ENCODE data around the gene NLRP3.
"Not testable (repeated sequence)": the region's sequence is repeated elsewhere in the genome, so short reads cannot be mapped to it uniquely, and the experiment has no call there.

NLRP3 gene

GRCh38 chr1:247440001-247440620 is 24.1 kb downstream of the NLRP3 start:
- no peak for DNase-seq

- no peak for DNase-seq
These were observed 25.6 kb downstream of the NLRP3 start for GRCh38 chr1:247441606-247442005.

GRCh38 chr1:247442164-247442563 is 26.2 kb downstream of the NLRP3 start:
- DNase-seq = no peak

GRCh38 chr1:247443641-247444040 is 27.7 kb downstream of the NLRP3 start:
- DNase-seq = no peak

- DNase-seq = no peak
These were observed 28.6 kb downstream of the NLRP3 start for GRCh38 chr1:247444571-247444970.

- no peak for DNase-seq
These were observed 29.8 kb downstream of the NLRP3 start for GRCh38 chr1:247445526-247446356.

- DNase-seq = no peak
These were observed 31.4 kb downstream of the NLRP3 start for GRCh38 chr1:247447162-247447909.

DNA sequence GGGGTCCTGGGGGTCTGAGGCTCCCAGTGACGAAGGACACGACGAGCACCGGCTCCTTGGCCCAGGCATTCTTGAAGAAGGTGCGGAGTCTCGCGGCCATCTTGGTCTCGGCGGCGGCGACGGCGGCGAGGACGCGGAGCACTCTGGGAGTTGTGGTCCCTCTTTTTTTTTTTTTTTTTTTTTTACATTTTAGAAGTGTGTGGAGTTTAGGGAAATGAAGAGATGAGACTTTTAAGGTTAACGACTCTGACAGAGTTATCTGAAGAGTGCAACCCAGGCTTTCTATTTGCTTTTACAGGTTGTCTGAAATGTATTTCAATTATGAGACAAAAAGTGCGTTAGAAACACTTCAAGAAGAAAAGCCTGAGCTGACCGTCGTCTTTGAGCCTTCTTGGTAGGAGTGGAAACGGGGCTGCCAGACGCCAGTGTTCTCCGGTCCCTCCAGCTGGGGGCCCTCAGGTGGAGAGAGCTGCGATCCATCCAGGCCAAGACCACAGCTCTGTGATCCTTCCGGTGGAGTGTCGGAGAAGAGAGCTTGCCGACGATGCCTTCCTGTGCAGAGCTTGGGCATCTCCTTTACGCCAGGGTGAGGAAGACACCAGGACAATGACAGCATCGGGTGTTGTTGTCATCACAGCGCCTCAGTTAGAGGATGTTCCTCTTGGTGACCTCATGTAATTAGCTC is 32.3 kb downstream of the NLRP3 start:
- DNase-seq = peak; percentile 22

DNA sequence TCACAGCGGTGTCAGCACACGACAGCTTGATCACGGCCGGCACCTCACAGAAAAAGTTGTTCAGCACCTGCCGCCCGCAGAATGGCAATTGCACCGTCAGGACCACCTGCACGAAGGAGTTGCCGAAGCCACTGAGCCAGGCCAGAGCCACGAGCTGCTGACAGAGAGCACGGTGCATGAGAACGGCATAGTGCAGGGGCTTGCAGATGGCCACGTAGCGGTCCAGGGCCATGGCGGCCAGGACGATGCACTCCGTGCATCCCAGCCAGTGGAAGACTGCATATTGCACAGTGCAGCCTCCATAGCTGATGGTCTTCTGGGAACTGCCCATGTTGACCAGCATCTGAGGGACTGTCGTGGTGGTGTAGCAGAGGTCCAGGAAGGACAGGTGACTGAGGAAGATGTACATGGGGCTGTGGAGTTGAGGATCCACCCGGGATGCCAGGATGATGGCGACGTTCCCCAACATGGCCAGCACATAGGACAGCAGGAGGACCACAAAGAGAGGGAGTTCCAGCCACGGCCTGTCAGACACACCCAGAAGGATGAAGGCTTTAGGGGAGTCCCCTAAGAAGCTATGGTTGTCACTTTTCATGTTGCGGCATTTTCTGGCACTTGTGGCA is 35.5 kb downstream of the NLRP3 start:
- DNase-seq = no peak

DNA sequence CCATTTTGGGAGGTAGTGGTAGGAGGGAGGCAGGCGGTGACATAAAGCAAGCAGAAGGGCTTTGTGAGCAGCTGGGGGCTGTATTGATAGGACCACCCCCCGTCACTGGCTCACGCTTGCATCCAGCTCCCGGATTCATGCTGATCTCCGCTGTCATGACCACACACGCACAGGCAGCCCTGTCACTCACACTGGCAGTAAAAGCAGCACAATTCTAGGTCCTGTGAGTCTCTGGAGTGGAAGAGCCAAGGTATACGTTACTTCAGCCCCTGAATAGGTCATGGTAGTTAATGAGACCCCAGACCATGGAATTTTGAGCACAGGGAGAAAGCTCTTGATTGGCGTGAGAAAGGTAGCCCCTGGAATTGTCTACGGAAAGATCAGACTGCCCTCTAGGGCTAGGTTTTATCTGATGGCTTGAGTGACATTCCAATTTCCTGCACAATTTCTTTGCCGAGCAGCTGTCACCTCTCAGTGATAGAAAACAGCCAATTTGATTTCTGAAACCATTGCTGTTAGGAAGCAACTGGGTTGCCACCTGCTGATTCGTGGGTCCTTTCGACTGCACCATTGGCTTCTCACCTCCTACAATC is 36.6 kb downstream of the NLRP3 start:
- DNase-seq = no peak

DNA sequence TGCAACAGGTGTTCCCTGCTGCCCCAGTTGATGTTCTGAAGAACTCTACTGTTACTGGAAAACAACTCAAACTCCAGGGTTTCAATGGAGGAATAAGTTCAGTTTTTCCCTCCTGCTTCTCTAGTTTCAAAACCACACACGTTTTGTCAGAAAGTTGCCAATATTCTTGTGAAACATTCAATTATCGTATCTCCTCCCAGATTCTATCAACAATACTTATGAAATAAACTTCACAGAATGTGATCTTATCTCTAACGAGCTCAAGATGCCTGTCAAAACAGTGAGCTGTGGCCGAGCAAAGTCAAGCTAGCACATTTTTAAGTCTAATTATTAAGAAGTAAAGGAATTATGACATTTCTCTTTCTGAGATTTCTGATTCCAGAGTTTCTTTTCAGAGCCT is 37.3 kb downstream of the NLRP3 start:
- no peak for DNase-seq

DNA sequence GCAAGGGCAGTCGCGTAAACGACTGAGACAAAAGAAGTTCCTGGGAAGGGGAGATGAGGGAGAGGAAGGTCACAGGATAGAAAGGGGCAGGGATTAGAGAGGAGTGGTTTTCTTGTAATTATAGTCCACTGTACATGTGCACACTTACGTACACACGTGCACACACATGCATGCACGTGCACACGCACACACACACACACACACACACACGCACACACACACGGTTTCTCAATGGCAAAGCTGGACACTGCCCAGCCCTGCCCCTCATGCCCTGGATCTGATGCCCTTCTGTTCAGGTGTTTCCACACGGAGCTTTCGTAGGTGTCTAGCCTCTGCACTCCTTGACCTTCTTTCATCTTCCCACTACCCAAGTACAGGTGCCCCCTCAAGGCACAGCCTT is 38.0 kb downstream of the NLRP3 start:
- DNase-seq = no peak

- no peak for DNase-seq
These were observed 40.0 kb downstream of the NLRP3 start for GRCh38 chr1:247456021-247456420.

GRCh38 chr1:247456914-247457639 is 41.1 kb downstream of the NLRP3 start:
- DNase-seq = no peak

- DNase-seq = no peak
These were observed 43.5 kb downstream of the NLRP3 start for GRCh38 chr1:247459507-247459906.

DNA sequence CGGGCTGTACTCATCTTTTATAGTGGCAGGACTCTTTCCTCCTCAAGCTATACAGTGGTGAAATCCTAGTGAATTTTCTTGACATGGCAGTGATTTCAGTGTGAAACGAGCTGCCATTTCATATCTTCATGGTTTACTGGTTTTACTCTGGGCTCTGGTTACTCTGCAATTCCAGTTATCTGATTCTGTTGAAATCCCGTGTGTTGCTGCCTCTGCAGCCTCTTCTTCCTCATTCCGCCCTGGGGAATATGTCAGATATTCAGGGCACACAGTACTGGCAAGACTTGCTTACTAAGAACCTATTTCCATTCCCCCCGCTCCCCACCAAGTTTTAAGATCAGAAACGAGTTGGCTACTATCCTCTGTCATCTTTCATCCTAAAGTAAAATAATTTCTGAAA is 49.8 kb downstream of the NLRP3 start:
- no peak for DNase-seq

- no peak for DNase-seq
These were observed 51.2 kb downstream of the NLRP3 start for GRCh38 chr1:247467129-247467528.

GRCh38 chr1:247468481-247469140 is 52.6 kb downstream of the NLRP3 start:
- DNase-seq = no peak

- DNase-seq = no peak
These were observed 53.2 kb downstream of the NLRP3 start for GRCh38 chr1:247469141-247469535.

DNA sequence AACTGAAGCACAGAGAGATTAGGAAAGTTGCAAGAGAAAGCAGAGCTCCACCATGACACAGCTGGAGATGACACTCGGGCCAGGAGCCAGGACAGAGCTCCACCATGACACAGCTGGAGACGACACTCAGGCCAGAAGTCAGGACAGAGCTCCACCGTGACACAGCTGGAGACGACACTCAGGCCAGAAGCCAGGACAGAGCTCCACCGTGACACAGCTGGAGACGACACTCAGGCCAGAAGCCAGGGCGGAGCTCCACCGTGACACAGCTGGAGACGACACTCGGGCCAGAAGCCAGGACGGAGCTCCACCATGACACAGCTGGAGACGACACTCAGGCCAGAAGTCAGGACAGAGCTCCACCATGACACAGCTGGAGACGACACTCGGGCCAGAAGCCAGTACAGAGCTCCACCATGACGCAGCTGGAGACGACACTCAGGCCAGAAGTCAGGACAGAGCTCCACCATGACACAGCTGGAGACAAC is 55.0 kb downstream of the NLRP3 start:
- DNase-seq = not testable (repeated sequence)

DNA sequence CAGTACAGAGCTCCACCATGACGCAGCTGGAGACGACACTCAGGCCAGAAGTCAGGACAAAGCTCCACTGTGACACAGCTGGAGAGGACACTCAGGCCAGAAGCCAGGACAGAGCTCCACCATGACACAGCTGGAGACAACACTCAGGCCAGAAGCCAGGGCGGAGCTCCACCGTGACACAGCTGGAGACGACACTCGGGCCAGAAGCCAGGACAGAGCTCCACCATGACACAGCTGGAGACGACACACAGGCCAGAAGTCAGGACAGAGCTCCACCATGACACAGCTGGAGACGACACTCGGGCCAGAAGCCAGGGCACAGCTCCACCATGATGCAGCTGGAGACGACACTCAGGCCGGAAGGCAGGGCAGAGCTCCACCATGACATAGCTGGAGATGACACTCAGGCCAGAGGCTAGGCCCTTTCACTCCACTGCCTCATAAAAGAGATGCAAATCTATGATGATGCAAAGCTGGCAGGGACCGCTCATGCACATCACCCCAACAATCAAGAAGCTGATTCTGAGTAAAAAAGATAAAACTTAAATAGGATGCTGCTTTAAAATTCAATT is 55.6 kb downstream of the NLRP3 start:
- DNase-seq = no peak
